GM19238 (cell line): Measurements from ENCODE around the gene SAMD8.

Experiments
- DNase-seq: peaks from one replicate; pipeline ENCODE4 v3.0.0; 2011; ENCODE audit warnings: low spot score; ENCODE audit not compliant: insufficient read length

The SAMD8 gene

DNA sequence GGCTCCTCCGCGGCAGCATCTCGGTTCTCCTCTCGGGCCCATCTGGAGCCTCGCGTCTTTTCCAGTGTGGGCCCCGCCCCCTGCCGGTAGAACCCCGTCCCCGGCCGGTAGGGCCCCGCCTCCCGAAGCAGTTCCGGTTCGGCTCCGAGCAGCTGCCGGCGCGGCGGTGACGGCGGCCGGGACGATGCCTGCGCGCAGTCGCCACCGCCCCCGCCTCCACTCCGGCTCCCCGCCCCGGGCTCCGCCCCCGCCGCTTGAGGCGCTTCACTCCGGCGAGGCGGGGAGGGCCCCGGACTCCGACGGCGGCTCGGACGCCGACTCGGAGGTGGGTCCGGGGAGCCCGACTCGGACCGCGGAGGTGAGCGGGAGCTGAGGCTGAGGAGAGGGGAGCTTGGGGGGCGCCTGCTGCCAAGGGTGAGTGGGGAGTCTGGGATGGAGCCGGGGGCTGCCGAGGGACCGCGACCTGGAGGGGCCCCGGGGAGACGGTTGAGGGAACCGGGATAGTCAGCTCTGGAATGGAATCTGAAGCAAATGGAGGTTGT is at the start of gene SAMD8:
Gene SAMD8, plus strand, starts transcription at position 292 of the 542 bp plus-strand sequence. CDS start 38,873 bp downstream, outside the sequence.
- DNase-seq = peak; percentile 100

DNA sequence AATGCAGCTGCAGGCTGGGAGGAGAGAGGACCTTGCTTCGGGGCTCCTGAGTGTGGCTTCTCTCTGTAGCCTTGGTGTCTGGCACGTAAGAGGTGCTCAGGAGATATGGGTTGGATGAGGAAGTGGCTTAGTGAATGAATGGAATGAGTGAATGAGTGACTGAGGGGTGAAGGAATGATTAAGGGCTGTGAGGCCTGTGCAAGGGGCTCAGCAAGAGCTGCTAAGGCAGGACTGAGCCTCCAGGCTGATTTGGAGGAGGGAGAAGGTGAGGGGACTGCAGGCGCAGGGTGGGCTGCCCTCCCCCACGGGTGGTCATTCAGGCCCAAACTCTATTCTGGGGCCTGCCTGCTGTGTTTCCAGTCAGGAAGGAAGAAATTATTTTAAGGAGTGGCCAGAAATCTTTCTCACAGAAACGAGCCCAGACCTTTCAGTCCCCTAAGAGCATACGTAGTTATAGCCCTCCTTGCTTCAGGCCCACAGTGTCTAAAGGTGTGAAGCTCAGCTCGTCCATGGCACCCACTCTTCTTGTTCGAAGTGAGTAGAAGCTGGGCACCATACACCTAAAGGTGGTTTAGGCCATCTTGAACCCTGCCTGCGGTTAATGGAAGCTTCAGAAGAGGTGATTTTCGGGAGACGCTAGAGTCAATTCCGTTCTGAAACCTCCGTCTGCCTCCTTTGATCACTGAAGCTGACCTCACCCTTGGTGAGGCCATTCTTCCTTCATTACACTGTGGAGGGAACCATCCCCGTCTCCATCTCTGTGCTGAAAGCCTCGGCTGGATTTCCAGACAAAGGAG is 49.5 kb upstream of the SAMD8 start:
- DNase-seq = no peak

DNA sequence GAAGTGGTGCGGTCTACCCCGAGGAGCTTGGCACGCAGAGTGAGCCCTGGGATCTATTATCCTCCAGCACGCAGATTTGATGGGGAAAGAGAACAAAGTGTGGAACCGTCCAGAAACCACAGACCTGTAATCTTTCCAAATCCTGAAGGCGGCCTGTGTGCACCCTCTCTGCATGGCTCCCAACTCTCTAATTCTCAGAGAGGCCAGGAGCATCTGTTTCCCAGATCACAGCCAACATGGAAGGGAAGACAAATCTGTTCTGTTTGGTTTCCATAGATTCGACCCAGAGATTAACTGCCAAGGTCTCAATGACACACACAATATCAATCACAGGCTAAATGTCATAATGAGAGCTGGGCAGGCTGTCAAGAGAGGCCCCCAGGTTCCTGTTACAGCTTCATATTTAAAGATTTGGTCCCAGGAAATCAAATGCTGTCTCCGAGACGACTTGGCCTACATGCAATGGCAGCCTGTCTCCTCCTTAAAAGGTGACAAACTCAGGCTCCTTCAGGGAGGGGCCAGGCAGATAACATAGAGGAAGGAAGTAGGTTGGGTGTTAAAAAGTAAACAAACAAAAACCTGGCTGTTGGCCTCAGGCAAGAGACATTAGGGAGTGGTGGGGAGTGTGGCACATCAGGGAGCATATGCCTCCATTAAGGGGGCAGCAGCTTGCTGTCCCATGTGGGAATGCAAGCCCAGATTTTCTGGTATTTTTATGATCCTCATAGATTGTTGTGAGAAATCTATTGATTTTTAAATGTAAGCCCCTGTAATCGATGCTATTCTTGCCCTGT is 48.8 kb upstream of the SAMD8 start:
- DNase-seq = no peak

DNA sequence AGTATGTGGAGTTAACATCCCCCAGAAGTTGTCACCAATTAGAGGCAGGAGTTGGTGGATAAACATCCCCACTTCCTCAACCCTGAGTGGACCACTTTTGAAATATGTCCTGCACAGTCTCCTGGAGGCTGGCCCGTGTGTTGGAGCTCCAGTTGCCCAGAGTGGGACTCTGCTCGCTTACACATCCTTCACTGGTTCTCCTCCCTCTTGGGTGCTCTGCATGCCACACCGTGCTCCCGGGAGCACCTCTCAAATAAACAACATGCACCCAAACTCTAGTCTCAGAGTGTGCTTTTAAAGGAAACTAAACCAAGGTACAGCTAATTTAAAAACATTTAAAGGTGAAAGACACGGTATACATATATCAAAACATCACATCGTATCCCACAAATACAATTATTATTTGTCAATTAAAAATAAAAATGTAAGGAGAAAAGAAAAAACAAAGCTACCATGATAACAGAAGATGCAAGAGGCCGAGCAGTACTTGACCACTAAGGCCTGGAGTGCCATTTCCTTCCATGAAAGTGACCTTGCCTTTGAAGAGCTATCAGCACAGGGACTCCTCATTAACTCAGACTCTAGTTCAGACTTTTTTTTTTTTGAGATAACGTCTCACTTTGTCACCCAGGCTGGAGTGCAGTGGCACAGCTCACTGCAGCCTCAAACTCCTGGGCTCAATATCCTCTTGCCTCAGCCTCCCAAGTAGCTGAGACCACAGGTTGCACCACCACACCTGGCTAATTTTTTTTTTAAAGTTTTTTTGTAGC is 47.8 kb upstream of the SAMD8 start:
- no peak for DNase-seq

DNA sequence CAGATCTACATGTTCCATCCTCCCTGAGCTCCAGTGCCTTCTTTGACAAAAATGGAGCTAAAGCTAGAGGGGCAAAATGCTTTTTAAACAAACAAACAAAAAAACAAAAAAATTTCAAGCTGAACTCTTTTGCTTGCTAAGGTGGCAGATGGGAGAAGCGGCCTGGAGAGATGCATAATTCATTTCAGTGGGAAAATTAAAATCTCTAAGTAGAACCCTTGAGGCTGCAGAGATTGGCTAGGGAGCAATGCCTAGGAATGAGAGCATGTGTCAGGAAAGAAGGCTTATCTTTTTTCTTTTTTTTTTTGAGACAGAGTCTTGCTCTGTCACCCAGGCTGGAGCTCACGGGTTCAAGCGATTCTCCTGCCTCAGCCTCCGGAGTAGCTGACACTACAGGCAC is 46.4 kb upstream of the SAMD8 start:
- DNase-seq = no peak

DNA sequence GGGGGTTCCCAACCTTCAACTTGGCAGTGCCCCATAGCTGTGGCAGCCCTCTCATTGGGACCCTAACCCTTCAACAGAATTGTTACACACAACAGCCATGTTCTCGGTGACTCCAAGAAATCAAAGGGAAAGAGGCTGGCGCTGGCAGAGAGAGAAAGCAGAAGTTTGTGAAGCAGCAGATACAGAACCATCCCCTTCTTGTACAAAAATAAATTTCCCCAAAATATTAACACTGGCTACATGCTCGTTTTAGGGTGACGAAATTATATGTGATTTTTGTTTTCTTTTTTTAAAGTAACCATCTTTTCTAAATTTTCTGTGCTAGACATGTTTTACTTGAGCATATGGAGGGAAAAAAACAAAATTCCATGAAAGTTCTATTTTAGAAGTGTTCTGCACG is 45.2 kb upstream of the SAMD8 start:
- DNase-seq = no peak

DNA sequence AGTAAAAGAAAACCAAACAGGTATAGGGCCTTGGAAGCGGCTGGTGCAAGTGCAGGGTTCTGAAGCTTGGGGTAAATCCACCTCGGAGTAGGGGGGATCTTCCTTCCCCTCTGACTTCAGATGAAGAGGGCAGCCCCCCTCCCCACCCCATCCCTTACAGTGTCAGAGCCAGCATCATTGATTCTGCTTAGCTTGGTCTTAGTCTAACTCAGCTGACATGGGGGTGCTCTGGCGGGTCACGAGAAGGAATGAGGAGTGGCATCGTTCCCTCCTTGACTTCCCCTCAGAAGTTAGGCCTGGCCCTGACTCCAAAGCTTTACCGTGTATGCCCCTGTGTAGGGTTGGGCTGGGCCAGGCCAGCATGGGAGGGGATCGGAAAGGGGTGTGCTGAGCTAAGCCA is 44.2 kb upstream of the SAMD8 start:
- no peak for DNase-seq

DNA sequence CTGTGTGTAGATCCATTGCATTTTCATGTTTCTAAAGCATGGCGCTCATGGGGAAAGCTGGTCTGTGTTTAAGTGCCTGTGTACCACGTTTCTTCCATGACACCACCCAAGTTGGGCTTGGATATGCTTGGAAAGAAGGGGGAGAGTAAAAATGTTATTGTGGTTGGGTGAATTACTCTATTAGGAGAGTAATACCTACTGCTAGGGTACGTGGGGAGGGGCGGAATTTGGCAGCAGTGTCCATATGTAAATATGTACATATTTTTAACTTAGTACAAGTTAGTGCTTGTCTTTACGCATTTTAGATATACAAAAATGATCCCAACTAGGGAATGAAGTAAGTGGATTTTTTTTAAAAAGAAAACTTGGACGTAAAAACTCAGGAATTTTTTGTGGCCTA is 42.9 kb upstream of the SAMD8 start:
- no peak for DNase-seq

DNA sequence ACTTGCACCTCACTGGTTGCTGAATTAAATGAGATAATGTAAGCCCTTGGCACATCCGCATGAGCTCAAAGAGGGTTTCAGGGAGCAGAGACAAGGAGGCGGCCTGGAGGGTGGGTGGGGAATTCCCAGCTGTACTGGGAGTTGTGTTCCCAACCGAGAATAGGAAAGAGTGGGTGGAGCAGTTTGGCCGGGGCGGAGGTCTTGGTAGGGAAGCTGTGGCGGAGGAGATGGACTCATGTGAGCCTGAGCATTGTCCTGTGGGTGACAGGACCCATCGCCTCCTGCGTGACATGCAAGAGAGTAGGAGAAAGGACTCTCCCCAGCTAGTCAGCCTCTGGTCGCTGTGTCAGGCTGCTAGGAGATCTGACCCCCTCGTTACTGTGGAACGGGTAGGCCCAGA is 41.0 kb upstream of the SAMD8 start:
- no peak for DNase-seq

DNA sequence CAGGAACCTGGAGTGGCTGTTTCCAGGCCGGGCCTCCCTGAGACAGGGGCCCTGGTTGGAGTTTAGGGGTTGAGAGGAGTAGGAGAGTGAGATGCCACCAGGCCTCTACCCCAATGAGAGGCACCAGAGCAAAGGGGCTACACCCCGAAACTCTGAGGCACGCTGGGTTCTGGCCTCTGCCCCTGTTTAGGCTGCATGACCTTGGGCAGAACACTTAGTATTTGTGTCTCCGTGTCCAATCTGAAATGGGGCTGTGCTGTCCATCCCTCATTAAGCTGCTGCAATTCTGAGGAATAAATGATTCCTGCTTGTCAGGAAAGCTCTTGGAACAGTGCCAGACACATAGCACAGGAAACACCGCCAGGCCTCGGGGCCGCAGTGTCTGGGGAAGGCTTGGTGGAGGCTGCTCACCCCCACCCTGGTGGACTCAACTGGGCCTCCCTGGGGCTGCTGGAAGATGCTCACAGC is 40.5 kb upstream of the SAMD8 start:
- DNase-seq = no peak

DNA sequence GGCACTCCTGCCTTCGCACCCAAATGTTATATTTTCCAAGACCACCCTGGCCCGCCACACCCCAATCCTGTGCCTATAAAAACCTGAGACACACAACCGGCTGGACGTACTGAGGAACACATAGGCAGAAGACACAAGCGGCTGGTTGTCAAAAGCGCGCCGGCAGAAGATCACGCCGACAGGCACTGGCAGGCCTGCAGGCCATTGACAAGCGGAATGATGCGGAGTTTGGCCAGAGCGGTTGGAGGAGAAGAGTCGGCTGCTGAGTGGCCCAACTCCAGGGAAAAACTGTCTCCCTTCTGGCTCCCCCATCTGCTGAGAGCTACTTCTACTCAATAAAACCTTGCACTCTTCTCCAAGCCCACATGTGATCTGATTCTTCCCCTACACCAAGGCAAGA is 39.7 kb upstream of the SAMD8 start:
- DNase-seq = no peak

DNA sequence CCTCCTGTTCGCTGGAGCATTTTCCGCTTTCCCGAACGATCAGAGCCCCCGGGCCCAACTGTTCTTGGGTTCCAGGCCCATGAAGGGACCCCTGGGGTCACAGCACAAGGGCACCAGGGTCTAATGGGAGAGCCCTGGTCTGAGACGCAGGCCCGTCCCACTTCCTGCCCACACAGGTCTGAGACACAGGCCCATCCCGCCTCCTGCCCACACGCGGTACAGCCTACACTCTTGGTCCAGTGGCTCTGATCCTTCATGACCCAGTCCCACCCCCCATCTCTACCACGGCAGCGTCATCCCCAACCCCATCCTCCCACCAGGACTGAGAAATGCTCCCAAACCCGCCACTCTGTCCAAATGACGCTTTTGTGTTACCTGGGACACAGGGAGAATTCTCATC is 38.7 kb upstream of the SAMD8 start:
- no peak for DNase-seq

DNA sequence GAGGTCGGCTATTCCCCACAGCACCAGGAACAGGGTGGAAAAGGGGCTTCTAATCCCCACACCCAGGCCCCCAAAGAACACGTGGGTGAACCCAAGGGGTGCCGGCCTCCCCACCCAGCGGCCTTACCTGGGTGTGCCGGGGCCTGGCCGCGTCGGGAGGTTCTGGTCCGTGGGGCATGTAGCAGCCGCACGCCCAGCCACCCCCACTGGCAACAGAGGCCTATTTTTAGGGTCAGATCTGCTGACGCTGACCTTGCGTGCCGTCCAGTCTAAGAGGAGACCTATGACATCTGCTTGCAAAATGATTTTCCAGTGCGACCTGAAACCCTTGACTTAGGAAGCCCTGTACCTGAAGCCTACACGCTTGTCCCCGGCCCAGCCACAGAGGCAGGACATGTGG is 38.0 kb upstream of the SAMD8 start:
- DNase-seq = no peak

DNA sequence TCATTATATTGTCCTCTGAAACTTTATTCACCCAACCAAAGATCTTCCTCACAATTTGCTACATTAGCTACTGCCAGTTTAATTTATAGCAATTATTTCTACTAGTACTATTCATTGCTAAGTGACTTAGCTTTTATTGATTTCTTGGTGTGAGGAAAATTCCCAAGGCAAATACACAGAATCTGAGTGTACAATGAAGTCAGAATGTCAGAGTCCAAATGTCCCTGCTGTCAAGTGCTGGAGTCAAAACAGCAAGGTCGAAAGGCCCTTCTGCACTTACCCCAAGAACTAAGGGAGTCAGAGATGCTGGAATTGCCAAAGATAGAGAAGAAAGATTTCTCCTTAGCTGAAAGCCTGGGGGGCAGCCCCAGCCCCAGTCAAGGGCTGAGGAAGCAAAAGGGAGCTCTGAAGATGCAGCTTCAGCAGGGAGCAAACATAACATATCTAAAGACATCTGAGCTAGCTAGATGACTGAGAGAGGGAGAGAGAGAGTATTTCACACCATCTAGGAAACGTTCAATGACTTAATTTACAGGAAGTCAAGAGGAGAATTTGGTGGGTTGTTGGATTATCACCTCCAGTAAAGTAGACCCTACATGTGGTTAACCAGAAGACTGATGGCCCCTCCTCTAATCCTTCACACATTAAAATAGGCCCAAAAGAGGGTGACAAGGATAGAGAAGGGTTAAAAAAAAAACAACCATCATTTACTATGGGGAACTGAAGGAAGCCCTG is 36.6 kb upstream of the SAMD8 start:
- no peak for DNase-seq

DNA sequence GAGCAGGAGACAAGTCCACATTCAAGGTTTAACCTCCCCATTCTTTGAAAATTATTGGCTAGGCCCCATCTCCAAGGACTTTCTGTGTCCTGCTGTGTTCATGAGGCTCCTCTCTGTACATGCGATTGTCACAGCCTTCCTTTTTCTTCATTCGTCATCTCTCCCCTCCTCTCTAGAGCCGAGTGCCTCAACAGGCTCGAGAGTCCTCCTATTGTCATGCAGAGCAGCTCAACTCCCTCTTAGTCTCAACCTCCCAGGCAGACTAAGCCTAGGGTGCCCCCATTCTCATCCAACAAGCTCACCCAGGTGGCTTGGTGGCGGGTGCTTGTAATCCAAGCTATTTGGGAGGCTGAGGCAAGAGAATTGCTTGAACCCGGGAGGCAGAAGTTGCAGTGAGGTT is 35.1 kb upstream of the SAMD8 start:
- DNase-seq = no peak

DNA sequence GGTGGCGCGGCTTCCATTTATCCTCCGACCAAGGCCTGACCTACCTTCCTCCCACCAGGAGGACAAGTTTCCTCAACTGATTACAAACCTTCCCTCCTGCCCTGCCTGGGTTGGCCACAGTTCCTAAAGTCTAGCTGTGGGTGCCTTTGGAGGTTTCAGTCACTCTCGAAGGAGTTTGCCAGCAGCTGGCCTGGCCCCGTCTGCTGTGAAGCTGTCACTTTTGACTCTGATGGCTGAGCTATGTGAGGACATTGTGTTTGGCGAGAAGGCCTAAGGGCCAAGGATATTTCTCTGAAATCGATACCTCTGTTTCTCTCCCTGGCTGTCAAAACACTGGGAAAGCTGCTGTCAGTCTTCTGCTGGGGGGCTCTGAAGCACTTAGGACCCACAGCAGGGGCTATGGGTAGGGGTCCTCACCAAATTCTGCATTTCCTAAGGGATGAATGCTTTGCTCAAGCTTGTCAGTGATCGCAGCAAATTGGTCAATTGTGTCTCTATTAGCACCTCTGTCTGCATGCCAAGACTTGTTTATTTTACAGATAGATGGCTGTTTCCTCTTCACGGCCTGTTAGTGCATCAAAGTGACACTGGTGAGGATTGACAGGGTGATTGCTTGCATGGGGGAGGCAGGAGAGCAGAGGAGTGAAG is 31.9 kb upstream of the SAMD8 start:
- DNase-seq = no peak

DNA sequence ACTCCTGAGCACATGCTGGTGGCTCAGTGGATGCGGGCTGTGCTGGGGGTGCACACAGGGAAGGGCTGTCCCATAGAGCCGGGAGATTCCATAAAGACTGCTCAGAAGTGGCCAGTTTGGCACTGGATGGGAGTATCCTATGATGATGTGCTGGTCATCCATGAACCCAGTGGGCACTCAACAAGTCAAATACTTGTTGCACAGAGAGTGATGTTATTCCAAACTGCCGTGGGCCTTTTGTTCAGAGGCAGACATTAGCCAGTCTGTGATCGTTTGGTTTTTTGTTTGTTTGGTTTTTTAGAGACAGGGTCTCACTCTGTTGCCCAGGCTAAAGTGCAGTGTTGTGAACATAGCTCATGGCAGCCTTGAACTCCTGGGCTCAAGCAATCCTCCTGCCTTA is 30.9 kb upstream of the SAMD8 start:
- DNase-seq = no peak

DNA sequence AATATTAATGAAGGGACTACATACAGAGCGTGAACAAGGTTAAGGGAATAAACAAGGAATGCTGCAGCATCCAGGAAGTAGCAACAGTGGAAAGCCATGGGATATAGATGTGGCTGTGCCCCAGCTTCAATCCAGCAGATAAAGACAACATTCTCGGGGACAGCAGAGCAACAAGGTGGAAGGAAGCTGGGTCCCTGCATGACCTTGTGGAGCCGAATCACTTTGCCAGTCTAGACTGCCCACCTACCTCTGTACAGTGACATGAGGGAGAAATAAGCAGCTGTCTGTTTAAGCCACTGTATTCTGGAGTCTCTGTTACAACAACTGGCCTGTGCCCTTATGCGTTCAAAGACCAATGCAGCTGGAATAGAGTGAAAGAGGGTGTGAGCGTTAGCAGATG is 30.1 kb upstream of the SAMD8 start:
- no peak for DNase-seq

DNA sequence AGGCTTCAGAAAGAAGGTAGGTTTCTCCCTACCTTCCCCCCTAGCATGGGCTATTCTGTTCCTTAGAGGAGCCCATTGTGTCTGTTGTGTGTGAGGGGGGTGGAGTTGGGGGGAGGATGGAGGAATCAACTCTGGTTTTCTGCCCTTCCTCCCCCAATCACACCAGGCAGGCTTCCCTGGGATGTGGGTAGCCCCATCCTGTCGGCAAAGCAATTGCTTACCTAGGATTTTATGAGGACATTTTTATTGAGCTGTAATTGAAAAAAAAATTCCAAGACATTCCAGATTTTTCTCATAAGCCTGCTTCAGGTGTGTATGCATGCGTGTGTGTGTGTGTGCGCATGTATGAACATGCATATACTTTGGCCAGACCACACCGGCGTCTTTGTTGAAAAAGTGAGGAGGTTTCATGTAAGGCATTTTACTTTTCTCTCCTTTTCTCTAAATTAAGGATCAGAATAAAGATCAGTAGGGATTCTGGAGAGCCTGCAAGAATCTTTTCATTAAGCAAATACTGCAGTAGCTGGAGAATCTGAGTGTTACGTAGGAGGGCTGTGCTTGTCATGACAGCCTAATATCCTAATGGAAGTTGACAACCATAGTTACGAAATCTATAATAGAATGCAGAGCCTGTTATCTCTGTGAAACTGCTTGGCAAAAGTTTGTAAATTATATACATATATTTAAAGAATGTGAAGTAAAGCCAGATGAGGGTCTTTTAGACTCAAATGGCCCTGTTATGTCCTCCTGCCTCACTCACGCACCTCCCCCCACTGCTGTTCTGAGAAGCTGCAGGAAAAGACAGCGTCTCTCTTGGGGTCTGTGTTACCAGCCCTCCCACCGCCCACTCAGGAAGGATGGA is 27.3 kb upstream of the SAMD8 start:
- DNase-seq = no peak
